HCT116 (cell line): ENCODE results near the gene RPTOR. TPM values are rescaled to one million over a fixed set of nuclear protein-coding genes. Genes with fewer than 3 reads are reported as not detected.

Source experiments
- total RNA-seq: library from RNA; stranded (reverse); gene quantifications from one replicate; pipeline ENCODE4 v1.2.1, GENCODE V29; 2021; ENCODE audit not compliant: unreplicated experiment

RPTOR gene
- total RNA-seq, 1 experiment from 2014 or later, result 69.5 TPM

Other genes starting within 250 kb of the RPTOR start
- gene ENDOV, start 129.7 kb upstream of the RPTOR start, total RNA-seq, result 45.6 TPM
- 0.15 TPM for gene NPTX1, start 68.2 kb upstream of the RPTOR start, total RNA-seq